Measurements from ENCODE around the gene HFM1.
"Not testable (repeated sequence)": the region's sequence is repeated elsewhere in the genome, so short reads cannot be mapped to it uniquely, and the experiment has no call there.

Gene HFM1

GRCh38 chr1:91346824-91347223, 57.8 kb downstream of the HFM1 start:
- DNase-seq: no peak

GRCh38 chr1:91345395-91346005, 59.1 kb downstream of the HFM1 start:
- no peak for DNase-seq

- DNase-seq: no peak
Observed at GRCh38 chr1:91338501-91338900, 66.1 kb downstream of the HFM1 start.

- no peak for DNase-seq
Observed at GRCh38 chr1:91335603-91336002, 69.0 kb downstream of the HFM1 start.

- no peak for DNase-seq
Observed at GRCh38 chr1:91334856-91335255, 69.8 kb downstream of the HFM1 start.

GRCh38 chr1:91325456-91325855, 79.2 kb downstream of the HFM1 start:
- DNase-seq: no peak

GRCh38 chr1:91314643-91315042, 90.0 kb downstream of the HFM1 start:
- no peak for DNase-seq

- no peak for DNase-seq
Observed at GRCh38 chr1:91311672-91312071, 93.0 kb downstream of the HFM1 start.

GRCh38 chr1:91308544-91308943, 96.1 kb downstream of the HFM1 start:
- no peak for DNase-seq

- DNase-seq: no peak
Observed at GRCh38 chr1:91307784-91308409, 96.7 kb downstream of the HFM1 start.

- DNase-seq: no peak
Observed at GRCh38 chr1:91303165-91303564, 101.5 kb downstream of the HFM1 start.

- not testable (repeated sequence) for DNase-seq
Observed at GRCh38 chr1:91288843-91289553, 115.6 kb downstream of the HFM1 start.

GRCh38 chr1:91286962-91287317, 117.7 kb downstream of the HFM1 start:
- DNase-seq: not testable (repeated sequence)

- DNase-seq: not testable (repeated sequence)
Observed at GRCh38 chr1:91286259-91286961, 118.2 kb downstream of the HFM1 start.

- DNase-seq: no peak
Observed at GRCh38 chr1:91283421-91283726, 121.3 kb downstream of the HFM1 start.

- DNase-seq: peak; percentile 74
Observed at GRCh38 chr1:91282695-91283420, 121.8 kb downstream of the HFM1 start.

GRCh38 chr1:91281782-91282181, 122.9 kb downstream of the HFM1 start:
- no peak for DNase-seq

GRCh38 chr1:91278754-91279153, 125.9 kb downstream of the HFM1 start:
- no peak for DNase-seq

GRCh38 chr1:91273875-91274274, 130.8 kb downstream of the HFM1 start:
- DNase-seq: no peak

GRCh38 chr1:91261655-91262054, 143.0 kb downstream of the HFM1 start:
- DNase-seq: no peak

- DNase-seq: no peak
Observed at GRCh38 chr1:91245435-91245834, 159.2 kb downstream of the HFM1 start.

- DNase-seq: no peak
Observed at GRCh38 chr1:91244737-91245136, 159.9 kb downstream of the HFM1 start.

GRCh38 chr1:91243171-91243570, 161.5 kb downstream of the HFM1 start:
- no peak for DNase-seq
